Stimulated activated CD8-positive, alpha-beta memory T cell treated with anti-CD3 and anti-CD28 coated beads, Interleukin-4, amount 100 ng/mL, for 1 hour (primary cell): ENCODE results near the gene ATP5PD.

Experiments used
- DNase-seq, 2 donors: peaks; one replicate each; pipeline ENCODE4 v3.0.0-alpha.2; 2020; ENCODE audit warnings: low read depth in 2 of 2, low spot score in 1 of 2

The ATP5PD gene

DNA sequence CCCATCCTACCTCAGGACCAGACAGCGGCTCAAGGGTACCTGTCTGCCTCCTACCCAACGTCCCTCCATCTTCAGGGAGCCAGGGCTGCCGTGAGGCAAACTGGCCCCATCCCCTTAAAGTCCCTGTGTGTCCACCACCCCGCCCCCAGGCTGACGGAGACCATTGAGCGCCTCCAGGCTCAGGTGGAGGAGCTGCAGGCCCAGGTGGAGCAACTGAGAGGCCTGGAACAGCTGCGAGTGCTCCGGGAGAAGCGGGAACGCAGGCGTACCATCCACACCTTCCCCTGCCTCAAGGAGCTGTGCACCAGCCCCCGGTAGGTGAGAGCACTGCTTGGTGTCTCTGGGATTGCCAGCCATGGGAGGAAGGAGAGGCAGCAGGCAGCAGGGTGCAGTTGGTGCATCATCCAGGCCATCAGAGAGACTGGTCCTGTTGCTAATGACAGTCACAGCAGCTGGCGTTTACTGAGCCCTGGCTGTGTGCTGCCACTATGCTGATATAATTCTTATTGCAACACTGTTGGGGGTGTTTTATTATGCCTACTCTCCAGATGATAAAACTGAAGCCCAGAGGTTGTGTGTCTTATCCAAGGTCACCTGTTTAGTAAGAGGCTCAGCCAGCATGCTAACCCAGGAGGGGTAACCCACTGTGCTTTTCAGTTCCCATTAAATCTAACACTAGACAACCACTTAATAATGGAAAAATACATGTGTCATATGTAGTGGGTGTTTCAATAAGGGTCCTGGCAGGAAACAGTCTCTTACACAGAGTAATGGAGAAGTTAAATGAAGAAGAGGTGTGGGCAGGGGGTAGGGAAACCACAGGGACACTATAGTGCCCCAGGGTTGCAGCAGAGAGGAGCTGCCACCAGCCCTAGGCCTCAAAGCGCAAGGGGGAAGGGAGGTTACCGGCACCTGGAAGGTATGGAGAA, 44.6 kb downstream of the ATP5PD start:
- no peak for DNase-seq

DNA sequence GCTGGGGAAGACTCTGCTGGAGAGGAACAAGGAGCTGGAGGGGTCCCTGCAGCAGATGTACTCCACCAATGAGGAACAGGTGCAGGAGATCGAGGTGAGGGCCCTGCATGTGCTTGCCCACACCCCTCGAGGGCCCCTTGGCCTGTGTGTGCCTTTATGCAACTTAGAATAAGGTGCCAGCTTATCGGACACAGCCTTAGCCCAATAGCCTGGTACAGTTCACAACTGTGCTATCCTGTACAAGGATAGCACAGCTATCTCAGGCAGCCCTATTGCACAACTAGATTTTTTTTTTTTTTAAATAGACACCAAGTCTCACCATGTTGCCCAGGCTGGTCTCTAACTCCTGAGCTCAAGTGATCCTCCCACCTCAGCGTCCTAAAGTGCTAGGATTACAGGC, 47.2 kb downstream of the ATP5PD start:
- no peak for DNase-seq

DNA sequence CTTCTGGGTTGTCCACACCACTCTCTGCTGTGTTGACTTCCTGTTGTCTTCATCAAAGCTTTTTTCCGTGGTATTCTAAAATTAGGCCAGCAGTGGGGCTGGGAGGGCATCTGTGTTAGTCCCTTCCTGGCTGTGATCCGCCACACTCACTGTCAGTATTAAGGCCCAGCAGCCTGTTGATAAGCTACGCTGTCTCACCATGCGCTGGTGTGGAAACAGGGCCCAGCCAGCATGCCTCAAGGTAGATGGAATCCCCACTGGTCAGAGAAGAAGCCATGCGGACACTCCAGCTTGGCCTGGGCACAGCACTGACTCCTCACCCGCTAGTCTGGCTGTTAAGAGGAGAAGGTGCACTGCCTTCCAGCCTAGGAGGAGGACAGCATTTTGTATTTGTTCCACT, 48.0 kb downstream of the ATP5PD start:
- DNase-seq: no peak

DNA sequence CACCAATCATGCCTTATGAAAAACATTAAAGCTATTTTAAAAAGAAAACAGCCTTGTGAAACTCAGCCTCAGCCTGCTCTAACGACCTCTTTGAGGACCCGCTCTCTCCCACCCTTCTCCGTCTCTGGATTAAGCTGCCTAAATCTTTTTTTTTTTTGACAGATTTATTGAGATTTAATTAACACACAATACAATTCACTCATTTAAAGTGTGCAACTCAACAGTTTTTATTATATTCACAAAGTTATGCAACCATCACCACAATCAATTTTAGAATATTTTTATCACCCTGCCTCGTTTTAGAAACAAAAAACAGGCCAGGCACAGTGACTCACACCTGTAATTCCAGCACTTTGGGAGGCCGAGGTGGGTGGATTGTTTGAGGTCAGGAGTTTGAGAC, 50.9 kb downstream of the ATP5PD start:
- DNase-seq: no peak

DNA sequence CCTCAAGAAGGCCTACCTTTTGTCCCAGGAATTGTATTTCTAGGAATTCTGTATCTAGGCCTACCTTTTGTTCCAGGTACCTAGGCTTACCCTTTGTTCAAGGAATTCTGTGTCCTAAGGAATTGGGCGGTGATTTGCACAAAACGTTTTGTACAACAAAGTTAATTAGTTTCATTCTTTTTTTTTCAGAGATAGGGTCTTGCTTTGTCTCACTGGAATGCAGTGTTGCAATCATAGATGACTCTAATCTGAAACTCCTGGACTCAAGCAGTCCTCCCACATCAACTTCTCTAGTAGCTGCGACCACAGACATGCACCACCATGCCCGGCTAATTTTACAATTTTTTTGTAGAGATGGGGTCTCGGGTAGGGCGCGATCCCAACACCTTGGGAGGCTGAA, 52.3 kb downstream of the ATP5PD start:
- DNase-seq: no peak

DNA sequence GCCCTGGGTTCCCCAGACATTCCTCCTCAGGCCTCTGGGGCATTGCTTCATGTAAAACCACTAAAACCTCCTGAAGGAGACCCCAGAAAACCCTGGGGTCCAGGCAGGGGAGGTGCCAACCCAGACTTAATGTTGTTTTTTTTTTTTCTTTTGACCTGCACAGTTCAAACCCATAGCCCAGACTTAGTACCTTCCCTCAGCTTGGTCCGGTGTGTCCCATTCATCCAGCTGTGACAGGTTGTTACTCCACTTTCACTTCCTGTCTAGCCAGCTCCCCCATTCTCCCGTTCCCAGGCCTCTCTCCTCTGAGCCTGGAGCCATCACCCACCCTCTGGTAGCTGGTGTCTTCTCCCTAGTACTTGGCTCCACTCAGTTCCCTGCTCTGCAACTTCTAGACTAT, 54.5 kb downstream of the ATP5PD start:
- no peak for DNase-seq

DNA sequence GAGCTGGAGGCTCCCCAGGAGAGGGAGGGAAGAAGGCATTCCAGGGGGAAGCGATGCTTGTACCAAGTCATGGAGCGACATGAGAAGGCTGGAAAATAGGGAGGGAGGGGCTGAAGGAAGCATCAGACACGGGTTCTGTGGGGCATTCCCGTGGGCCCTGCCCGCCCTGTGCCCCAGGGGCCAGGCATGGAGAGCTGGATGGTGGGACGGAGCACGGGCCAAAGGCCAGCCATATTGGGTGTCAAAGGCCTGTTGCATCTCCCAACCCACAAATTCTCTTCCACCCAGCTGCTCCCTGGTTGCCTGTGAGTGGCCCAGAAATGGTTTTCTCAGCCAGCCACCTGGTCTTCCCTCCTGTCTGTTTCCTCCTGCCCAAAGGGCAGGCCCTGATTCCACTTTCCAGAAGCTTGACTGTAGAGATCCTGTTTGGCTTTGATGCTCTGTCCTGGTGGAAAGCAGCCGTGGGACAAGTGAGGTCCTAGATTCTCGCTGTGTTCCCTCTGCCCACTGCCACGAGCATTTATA, 56.1 kb downstream of the ATP5PD start:
- no peak for DNase-seq
